Activated effector memory CD4-positive, alpha-beta T cell treated with Interleukin-2 at 50 U/mL for 16 hours (primary cell): ENCODE data around the gene AQP12B.

Source experiments
- DNase-seq: peaks from one replicate; pipeline ENCODE4 v3.0.0-alpha.2; 2020

Gene AQP12B

DNA sequence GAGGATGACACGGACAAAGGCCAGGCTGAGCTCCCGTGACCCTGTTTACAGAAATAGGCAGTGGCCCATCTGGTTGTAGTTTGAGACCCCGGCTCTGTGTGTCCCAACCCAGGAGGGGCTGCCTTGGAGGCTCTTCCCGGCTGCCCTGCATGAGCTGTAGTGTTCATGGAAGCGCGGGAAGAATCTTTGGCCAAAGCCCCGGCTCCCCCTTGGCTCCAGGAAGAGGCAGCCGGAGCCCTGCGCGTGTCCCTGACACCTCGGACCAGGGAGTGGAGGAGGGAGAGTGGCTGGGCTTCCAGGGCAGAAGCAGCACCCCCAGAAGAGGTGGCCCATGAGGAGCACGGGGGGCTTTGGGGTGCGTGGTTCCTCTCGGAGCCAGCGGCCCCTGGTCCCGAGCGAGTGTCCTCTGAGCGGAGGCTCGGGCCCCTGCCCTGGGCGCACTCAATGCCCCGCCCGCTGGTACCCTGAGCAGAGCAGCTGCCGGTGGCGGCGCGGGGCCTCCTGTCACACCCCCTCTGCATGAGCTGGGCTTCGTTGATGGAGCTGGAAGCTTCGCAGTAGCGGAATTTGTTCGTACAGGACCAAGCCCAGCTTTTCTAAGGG is 35.7 kb downstream of the AQP12B start:
- DNase-seq, result no peak

DNA sequence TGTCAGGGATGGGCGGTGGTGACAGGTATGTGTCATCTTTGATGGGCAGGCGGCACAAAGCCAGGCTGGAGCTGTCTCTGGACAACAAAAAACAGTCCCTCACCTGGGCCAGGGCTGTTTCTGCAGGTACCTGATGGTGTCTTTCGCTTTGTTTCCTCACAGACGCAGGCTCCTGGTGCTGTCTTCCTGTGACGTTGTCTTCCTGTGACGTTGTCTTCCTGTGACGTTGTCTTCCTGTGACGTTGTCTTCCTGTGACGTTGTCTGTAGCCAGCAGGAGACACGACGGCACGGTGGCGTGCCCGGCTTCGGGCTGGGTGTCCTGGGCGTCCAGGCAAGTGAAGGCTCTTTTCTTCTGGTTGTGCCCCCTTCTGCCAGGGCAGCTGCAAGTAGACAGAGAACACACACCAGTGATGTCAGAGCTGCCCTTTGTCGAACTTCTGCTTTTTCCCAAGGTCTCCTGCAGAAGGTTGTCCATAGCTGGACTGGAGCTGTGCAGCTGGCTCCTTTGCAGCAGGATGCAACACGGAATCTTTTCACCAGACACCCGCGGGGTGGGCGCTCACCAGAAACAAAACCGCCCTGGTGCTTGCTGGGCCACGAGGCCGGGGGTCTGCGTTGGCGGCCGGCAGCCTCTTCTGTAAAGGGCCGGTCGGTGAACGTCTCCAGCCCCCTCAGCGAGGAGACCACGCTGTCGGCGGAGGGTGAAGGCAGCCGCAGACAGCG is 36.3 kb downstream of the AQP12B start:
- DNase-seq, result no peak

DNA sequence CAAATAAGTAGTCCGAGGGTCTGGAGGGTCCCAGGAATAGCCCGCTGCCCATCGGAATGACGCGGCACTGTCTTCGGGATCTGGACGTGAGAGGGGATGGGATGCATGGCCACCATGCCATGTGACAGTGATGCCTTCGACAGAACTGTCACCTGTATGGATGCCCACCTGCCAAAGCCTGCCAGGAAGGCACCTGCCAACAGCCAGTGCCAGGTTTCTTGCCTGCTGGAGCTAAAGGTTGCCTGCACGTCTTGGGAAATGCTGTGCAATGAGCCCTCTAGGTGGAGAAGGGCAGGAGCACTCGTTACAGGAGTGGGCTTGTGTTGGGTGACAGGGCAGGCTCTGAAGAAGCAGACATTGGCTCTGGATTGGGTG is 36.9 kb downstream of the AQP12B start:
- DNase-seq, result no peak

DNA sequence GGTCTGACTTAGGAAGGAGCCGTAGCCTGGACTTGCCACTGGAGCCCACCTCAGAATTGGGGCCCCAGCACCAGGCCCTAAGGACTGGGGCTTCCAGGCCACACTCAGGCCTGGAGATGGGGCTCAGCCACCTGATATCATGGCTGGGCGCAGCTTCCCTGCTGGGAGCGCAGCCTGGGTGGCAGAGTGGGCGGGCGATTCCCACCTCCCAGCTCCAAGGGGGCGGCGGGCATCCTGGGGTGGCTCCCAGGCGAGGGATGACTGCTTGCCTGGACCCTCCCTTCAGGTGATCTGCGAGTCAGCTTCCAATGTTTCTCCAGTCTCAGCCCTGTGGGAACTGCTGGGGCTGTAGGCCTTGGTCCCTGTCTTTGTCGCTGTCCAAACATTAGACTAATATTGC is 37.3 kb downstream of the AQP12B start:
- no peak for DNase-seq

DNA sequence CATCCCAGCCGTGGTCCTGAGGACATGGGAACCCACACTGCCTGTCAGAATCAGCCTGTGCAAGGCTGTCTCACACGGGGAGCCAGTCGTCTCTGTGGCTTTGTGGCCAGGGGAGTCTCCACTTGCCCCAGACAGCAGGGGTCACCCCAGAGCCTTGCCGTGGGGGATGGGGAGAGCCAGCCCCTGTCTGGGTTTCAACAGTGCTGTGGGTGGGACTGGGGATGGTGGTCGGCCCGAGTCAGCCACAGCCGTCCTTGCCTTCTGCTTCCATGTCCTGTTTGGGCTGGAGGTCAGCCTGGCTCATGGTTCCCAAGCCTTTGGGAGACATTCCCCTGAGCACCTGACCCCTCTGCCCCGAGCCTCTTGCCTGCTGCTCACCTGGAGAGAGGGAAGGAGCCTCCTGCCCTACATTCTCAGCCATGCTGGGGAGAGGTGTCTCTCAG is 37.8 kb downstream of the AQP12B start:
- no peak for DNase-seq

DNA sequence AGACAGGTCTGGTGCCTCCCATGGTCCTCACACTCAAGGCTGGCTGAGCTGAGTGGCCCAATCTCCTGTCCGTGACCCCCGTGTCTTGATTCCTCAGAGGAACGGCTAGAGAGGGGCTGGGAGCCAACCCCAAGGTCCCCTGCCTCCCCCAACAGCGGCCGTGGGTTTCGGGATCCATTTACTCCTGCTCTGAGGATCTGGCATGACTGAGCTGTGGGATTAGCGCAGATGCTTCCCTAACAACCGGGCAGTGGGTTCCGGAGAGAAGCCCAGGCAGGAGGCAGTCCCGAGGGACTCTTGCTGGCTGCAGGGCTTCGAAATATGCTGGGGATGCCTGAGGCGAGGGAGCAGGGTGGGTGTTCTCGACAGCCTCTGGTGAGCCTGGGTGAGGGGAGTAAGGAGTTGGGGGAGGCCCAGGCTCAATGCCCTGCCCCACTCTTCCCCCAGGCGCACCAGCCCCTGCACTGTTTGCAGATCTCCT is 38.5 kb downstream of the AQP12B start:
- no peak for DNase-seq

DNA sequence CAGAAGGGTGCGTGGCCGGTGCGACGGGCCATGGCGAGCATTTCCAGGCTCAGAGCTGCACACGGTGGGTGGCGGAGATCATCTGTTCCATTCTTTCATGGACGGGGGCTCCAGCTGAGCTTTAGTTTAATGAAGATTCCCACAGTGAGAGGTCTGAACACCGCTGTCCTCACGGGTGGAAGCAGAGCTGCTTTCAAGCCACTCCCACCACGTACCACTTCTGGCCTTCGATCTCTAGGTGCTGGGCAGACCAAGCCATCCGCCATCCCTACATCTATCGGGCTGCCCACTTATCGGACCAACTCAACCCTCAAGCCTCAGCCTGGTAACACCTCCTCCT is 38.9 kb downstream of the AQP12B start:
- no peak for DNase-seq

DNA sequence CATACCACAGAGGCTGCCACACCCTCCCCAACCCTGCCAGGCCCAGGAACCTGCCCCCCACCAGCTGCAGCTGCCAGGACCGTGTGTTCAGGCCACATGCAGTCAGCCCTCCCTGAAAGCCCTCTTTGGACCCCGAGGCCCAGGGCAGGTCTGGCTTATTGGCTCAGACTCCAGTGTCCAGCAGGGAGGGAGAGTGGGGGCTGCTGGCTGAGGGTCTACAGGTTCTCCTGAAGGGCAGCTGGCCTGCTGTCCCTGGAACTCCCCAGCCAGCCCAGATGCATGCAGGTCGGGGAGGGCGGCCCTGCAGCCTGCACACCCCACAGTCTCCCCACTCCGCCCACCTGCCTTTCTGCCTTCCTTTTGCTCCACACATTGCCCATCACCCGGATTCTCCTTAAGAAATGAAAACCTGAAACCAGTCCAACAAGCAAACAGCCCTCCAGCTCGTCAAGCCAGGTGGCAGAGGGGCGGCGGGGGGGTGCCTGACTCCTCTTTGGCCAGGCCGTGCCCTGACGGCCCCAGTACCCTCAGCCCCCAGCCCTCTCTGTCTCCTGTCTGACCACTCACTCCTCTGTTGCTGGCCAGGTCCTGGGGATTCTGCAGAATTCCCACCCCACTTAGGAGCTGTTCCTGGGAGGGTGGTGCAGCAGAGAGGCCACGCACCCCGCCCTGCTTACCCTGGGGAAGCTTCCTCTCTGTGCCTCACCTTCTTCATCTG is 39.4 kb downstream of the AQP12B start:
- DNase-seq, result no peak

DNA sequence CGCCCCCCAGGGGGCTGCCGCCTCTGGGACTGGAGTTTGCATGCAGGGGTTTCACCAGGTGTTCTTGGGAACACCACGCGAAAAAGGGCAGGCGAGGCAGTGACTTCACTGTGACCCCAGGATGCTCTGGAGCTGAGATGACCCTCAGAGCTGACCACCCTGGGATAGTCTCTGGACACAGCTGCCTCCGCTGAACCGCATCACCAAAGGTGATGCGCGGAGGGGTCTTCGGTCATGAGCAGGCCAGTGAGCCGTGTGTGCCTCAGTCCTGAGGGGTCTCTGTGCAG is 39.9 kb downstream of the AQP12B start:
- DNase-seq, result no peak

DNA sequence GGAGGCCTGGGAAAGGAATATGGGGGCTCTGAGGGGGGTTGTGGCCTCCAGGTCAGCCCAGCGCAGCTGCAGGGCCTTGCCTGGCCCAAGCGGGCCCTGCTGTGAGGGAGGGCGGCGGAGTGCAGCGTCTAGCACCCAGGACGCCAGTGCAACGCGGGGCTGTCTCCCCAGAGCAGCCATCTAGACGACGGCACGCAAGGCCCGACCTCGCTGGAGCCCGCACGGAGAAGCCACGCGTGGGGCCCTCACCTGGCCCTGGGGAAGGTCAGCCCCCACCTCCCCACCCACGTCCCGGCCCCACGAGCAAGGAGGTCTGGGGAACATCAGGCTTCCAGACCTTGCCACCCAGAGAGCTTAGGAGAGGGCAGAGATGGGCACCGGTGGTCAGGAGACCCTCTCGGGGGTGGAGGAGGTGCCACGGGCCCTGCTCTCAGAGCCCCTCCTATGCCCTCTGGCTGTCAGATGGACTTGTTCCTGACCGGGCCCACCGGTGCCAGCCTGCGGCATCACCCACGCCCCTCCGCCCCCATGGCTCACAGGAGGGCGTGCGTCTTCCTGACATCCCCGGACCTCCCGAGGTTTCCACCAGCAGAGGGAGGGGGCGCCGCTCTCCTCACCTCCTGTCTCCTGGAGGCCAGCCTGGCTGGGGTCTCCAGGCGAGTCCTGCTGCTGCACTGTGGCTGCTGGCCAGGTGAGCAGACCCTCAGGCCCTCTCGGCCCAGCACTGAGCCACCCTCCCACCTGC is 40.5 kb downstream of the AQP12B start:
- no peak for DNase-seq

DNA sequence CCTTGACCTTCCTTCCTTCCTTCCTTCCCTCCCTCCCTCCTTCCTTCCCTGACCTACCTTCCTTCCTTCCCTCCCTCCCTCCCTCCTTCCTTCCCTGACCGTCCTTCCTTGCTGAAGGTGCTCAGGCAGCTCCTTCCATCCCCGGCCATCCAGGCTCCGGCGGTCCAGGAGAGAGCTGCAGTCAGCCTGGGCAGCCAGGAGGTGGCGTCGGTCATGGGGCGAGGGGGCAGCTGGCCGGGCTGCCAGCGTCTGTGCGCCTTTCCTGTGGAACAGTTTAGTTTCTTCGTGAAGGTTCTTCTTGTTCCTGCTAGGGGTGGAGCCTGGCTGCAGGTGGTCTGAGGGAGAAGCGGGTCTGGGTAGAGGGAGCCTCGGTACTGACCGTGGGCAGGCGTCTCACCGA is 41.7 kb downstream of the AQP12B start:
- no peak for DNase-seq

DNA sequence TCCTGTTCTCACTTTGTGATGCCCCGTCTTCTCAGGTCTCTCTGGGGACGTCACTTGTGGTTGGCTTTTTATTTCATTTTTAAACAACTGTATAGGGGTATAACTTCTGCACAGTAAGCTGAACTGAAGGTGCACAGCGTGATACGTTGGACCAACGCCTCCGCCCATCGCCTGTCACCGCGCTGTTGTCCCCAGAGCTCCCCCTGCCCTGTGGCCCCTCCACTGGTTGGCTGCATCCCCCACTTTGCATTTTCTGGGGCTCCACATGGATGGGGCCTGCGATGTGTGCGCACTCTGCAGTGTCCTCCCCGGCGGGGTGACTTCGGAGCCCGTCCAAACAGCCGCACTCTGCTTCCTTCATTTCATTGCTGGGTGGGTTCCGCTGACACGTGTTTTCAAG is 43.1 kb downstream of the AQP12B start:
- no peak for DNase-seq

DNA sequence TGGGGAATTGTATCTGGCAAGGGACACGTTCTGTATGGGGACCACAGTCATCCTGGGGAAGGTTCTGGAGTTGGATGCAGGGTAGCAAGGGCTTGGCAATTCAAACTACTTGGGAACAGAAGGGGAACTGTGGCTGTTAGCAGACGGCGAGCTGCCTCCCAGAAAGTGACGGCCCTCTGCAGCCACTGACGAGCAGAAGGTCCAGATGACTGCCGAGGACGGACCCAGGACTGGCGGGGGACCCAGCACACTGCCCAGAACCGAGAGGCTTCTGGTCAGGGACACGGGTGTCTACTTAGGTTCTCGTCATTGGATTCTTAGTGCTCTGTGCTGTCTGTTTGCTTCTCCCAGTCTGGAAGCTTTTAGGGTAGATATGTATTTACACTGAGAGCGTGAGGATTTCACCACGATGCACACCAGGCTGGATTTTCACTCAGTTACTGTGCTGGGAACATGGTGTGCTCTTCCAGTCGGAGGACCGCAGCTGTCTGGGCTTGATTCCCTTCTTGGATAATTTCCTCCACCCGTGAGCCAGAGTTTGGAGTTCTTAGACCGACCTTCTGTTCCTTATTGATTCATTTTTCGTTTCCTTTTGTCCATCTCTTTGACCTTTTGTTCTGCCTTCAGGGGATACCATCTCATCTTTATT is 44.0 kb downstream of the AQP12B start:
- DNase-seq, result no peak

DNA sequence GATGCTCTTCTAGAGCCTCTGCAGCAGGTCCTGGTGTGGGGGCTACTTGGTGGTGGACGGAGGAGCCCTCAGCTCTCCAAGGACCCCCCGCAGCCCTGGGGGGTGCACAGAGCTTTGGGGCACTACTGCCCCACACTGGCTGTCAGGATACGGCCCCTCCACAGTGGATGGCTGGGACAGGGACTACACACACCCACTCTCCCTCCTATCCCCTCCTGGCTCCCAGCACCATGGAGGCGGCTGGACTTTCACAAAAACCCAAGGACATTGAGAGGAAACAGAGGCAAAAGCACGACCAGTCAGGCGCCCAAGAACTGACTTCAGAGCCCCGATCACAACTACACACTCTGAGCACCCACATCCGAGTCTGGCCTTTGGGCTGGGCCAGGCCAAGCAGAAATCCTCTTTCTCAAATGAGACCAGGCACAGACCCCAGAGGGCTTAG is 44.8 kb downstream of the AQP12B start:
- DNase-seq, result no peak

DNA sequence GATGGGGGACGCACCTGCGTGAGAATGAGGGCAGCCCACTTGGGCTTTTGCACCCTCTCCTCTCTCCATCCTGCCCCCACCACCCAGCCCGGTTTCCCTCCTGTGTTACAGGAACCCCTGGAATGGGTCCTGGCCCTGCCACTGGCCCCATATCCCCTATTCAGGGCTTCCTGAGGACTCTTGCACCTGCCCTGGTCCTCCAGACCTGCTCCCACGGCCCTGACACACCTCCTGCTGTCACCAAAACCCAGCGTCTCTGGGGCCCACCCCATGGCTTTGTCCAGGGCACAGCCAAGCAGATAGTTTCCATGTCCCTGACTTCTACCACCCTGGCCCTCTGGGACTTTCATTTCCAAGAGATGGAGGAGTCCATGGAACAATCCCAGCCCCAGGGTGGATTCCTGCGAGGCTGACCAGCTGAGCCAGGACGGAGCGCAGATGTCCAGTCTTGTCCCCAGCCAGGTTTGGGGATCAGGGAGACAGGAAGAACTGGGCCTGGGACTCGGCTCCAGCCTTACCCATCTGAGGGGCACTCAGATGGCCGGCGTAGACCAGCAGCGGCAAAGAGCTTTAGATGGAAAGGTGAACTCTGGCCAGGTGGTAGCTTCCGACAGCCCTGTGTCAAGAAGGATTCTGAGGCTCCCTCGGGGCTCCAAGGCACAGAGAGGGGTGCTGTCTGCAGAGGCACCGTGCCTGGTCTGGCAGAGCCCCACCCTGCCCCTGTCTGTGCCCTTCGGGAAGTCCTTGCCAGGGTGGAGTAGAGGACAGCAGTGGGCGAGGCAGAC is 45.4 kb downstream of the AQP12B start:
- DNase-seq, result no peak

DNA sequence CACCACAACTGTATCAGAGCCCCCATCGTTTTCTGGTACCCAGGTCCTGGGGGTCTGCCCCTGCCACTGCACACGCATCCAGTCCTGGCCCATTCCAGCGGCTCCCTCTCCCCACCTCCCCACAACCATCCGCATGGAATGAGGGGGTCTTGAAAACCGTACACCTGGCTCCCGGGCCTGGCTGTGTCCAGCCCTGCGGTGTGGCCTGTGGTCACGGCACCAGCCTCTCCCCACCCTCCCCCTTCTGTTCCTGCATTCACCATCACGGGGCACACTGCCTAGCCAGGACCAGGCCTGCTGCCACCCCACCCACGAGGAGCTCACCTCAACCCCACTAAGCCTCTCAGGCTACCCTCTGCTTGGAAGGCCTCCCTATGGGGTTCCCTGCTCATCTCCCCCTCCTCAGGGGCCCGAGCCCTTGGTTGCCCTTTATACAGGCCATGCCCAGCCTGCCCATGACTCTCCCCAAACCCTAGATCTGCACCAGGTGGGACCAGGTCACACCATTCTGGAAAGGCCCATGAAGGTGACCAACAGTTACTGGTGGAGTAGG is 46.0 kb downstream of the AQP12B start:
- DNase-seq, result no peak

DNA sequence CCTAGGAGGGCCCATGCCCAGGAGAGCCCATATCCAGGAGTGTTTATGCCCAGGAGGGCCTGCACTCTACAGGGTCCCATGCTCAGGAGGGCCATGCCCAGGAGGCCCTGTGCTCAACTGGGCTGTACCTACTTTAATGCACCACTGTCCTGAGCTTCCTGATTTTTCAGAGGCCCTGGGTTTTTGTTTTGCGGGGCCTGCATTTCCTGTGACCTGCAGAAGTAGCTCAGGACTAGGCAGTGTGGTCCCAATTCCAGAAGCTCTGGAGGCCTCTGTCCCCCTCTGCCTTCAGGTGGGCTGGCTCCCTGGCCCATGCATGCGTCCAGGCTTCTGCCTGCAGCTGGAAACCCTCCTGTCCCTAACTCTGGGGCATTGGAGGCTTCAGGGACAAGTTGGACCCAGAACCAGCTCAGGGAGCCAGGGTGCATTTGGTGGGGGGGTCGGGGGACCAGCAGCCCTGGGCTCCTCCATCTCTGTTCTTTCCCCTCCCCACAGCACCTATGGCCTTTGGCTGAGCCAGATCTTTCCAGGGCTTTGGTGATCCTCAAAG is 46.6 kb downstream of the AQP12B start:
- DNase-seq, result no peak

DNA sequence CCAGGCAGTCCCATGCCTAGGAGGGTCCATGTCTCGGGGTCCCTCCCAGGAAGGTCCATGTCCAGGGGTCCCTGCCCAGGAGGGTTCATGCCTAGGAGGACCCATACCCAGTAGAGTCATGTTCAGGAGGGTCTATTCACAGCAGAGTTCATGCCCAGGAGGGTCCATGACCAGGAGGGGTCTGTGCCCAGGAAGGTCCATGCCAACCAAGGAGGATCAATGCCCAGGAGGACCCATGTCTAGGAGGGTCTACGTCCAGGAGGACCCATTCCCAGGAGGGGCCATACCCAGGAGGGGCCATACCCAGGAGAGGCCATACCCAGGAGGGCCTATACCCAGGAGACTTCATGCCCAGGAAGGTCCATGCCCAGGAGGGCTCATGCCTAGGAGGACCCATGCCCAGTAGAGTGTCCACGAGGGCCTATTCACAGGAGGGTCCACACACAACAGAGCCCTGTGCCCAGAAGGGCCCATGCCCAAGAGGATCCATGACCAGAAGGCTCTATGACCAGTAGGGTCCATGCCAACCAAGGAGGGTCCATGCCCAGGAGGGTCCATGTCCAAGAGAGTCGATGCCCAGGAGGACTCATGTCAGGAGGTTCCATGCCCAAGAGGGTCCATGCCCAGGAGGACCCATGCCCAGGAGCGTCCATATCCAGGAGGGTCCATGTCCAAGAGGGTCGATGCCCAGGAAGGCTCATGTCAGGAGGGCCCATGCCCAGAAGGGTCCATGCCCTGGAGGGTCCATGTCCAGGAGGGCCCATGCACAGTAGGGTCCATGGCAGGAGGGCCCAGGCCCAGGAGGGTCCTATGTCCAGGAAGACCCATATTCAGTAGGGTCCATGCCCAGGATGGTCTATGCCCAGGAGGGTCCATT is 47.3 kb downstream of the AQP12B start:
- no peak for DNase-seq

DNA sequence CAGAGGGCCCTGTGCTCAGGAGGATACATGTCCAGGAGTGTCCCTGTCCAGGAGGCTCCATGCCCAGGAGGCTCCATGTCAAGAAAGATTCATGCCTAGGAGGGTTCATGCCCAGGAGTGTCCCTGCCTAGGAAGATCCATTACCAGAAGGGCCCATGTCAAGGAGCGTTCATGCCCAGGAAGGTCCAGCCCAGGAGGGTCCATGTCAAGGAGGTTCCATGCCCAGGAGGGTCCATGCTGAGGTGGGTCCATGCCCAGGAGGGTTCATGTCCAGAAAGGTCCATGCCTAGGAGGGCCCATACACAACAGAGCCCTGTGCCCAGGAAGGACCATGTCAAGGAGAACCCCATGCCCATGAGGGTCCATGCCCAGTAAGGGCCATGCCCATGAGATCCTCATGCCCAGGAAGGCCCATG is 50.4 kb downstream of the AQP12B start:
- DNase-seq, result no peak

DNA sequence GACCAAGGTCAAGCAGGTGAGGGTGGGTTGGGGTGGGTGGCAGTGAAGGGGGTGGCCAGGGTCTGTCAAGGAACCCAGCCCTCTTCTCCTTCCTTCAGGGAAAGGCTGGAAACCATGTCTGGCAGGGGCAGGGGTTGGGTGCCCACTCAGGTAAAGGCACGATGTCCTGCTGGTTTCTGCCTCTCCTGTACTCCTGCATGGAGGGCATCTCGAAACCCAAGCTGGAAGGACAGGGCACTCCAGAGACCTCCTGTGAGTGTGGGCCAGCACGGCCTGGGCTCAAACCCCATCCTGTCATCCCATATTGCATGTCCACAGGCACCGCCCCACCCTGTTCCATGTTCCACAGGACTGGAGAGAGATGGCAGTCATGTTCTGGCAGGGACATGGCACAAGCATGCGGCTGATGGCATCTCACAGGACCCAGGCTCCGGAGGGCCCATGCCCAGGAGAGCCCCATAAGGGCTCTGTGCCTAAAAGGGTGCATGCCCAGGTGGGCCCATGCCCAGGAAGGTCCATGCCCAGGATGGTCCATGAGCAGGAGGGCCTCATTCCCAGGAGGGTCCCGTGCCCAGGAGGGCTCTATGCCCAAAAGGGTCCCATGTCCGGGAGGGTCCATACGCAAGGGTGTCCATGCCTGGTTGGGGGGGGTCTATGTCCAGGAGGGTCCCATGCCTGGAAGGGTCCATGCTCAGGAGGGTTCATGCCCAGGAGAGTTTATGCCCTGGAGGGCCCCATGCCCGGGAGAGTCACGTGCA is 51.0 kb downstream of the AQP12B start:
- DNase-seq, result no peak
